Activated naive CD8-positive, alpha-beta T cell treated with anti-CD3 and anti-CD28 coated beads, Interleukin-2, amount 50 U/mL, for 24 hours (primary cell): ENCODE data around the gene WASF2.
"Not testable (repeated sequence)": the region's sequence is repeated elsewhere in the genome, so short reads cannot be mapped to it uniquely, and the experiment has no call there.

Experiments
- ATAC-seq: fragments of 150-1000 bp; cut with Tn5 transposase; one replicate; pipeline ENCODE4 v1.10.0; 2021
- DNase-seq: peaks from one replicate; pipeline ENCODE4 v3.0.0; 2021
- H3K27ac Mint-ChIP-seq: one replicate; pipeline ENCODE4 v1.8.0; 2021; ENCODE audit warnings: mild to moderate bottlenecking, mixed read lengths
- H3K27me3 Mint-ChIP-seq: one replicate; pipeline ENCODE4 v1.8.0; 2021; ENCODE audit warnings: mixed read lengths
- H3K36me3 Mint-ChIP-seq: one replicate; pipeline ENCODE4 v1.8.0; 2021; ENCODE audit warnings: low read depth, mixed read lengths
- H3K4me1 Mint-ChIP-seq: one replicate; pipeline ENCODE4 v1.8.0; 2021; ENCODE audit warnings: mixed read lengths
- H3K4me3 Mint-ChIP-seq: one replicate; pipeline ENCODE4 v1.8.0; 2021; ENCODE audit warnings: mild to moderate bottlenecking, moderate library complexity, mixed read lengths
- H3K9me3 Mint-ChIP-seq: one replicate; pipeline ENCODE4 v1.8.0; 2021; ENCODE audit warnings: mixed read lengths

The WASF2 gene

GRCh38 chr1:27489973-27490741, at the start of gene WASF2:
WASF2 (minus strand) TSS chr1:27490167; CDS start chr1:27428890, 61,277 bp downstream.
- H3K36me3 Mint-ChIP-seq = peaks cover 2% of the 10 kb centered on the region
- DNase-seq (peak; percentile 96), ATAC-seq (peak; percentile 96)
- peak within 1 kb of the TSS; percentile 99 for H3K27ac Mint-ChIP-seq
- H3K9me3 Mint-ChIP-seq = no peaks in the 10 kb centered on the region
- H3K27me3 Mint-ChIP-seq = no peaks in the 10 kb centered on the region
- H3K4me3 Mint-ChIP-seq = peak within 1 kb of the TSS; percentile 98
- H3K4me1 Mint-ChIP-seq = peaks cover 40% of the 10 kb centered on the region

- ATAC-seq (no peak), DNase-seq (no peak)
- H3K4me3 Mint-ChIP-seq = no peak overlapping the region
- H3K9me3 Mint-ChIP-seq = no peaks in the 10 kb centered on the region
- no peaks in the 10 kb centered on the region for H3K27me3 Mint-ChIP-seq
- peaks cover 1% of the 10 kb centered on the region for H3K36me3 Mint-ChIP-seq
- H3K27ac Mint-ChIP-seq = no peak overlapping the region
- H3K4me1 Mint-ChIP-seq = peaks cover 14% of the 10 kb centered on the region
These were observed 48.8 kb upstream of the WASF2 start for GRCh38 chr1:27538793-27539192.

- H3K9me3 Mint-ChIP-seq, H3K4me3 Mint-ChIP-seq, H3K27me3 Mint-ChIP-seq: not testable (repeated sequence)
These were observed 48.3 kb upstream of the WASF2 start for GRCh38 chr1:27538305-27538676.

GRCh38 chr1:27536767-27537166, 46.8 kb upstream of the WASF2 start:
- H3K9me3 Mint-ChIP-seq = no peaks in the 10 kb centered on the region
- DNase-seq (no peak), ATAC-seq (no peak)
- no peaks in the 10 kb centered on the region for H3K27me3 Mint-ChIP-seq
- no peak overlapping the region for H3K4me3 Mint-ChIP-seq
- peaks cover 8% of the 10 kb centered on the region for H3K4me1 Mint-ChIP-seq
- no peak overlapping the region for H3K27ac Mint-ChIP-seq
- H3K36me3 Mint-ChIP-seq = peaks cover 1% of the 10 kb centered on the region

More at GRCh38 chr1:27538305-27538676, 48.3 kb upstream of the WASF2 start:
- not testable (repeated sequence) for ATAC-seq, DNase-seq, H3K36me3 Mint-ChIP-seq, H3K27ac Mint-ChIP-seq
- peaks cover 12% of the 10 kb centered on the region for H3K4me1 Mint-ChIP-seq

GRCh38 chr1:27536010-27536757, 46.2 kb upstream of the WASF2 start:
- Mint-ChIP-seq H3K27me3 (no peaks in the 10 kb centered on the region), H3K4me3 (no peak overlapping the region), H3K4me1 (peaks cover 10% of the 10 kb centered on the region), H3K27ac (no peak overlapping the region), H3K36me3 (peaks cover 1% of the 10 kb centered on the region), H3K9me3 (no peaks in the 10 kb centered on the region)
- ATAC-seq (no peak), DNase-seq (no peak)

DNA sequence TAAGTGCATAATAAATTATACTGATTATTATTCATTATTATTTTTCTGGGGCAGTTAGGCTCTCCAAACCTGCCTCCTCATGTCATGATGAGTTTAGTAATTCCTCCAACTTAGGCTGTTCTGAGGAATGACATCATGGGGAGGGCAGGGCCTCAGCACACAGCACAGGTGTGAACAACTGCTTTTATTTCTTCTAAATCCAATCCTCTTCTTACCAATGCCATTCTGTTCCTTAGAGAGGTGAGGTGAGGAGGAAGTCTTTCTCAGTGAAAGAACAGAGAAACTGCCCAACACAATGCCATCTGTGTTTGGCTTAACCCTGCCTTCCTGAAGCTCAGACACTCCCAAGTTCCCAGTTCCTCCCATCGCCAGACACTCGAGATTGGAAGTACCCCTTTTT, 45.4 kb upstream of the WASF2 start:
- Mint-ChIP-seq H3K4me1 (peaks cover 10% of the 10 kb centered on the region), H3K4me3 (no peak overlapping the region), H3K36me3 (peaks cover 1% of the 10 kb centered on the region), H3K9me3 (no peaks in the 10 kb centered on the region), H3K27me3 (no peaks in the 10 kb centered on the region), H3K27ac (no peak overlapping the region)
- DNase-seq (no peak), ATAC-seq (no peak)

DNA sequence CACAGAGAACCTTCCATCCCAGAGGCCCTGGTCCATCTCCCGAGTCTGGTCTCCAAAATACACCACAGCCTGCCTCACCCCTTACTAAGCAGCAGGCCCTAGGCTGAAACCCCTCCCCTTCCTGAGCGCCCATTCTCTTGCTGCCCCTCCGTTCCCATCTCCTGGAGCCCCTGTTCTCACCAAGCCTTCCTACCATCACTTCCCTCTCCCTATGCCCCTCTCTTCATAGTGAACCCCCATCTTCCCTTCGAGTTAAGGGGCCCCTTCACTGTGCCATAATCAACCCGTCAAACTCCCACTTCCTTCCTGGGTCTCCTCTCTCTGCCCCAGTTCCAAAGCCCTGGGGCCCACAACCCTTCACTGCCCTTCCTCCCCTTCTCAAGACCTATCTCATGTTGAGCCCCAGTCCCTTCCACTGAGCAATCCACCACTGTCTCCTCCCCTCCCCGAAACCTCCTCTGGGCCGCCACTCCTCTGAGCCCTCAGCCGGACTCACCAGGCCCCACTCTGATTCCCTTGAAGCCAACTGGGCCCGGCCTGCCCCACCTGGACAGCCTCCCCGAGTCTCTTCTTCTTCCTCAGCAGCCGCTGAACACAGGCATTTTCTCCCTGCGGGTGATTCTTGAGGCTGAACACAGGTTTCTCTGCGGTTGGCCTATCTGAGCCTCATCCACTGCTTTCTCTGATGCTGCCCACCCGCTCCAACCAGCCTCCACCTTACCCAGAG, 42.2 kb upstream of the WASF2 start:
- Mint-ChIP-seq H3K4me3 (no peak overlapping the region), H3K4me1 (peaks cover 24% of the 10 kb centered on the region)

DNA sequence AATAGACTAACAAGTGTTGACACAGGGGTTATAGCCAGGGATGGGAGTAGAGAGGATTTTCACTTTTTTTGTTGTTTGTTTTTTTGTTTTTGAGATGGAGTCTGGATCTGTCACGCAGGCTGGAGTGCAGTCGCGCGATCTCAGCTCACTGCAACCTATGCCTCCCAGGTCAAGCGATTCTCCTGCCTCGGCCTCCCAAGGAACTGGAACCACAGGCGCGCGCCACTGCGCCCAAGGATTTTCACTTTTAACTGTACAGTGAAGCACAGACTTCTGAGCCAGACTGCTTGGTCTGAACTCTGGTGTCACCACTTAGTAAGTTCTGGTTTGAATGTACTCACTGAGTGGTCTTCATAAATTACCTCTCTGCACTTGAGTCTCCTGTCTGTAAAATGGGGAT, 40.2 kb upstream of the WASF2 start:
- DNase-seq = no peak
- no peak overlapping the region for H3K27ac Mint-ChIP-seq
- no peaks in the 10 kb centered on the region for H3K27me3 Mint-ChIP-seq
- peaks cover 43% of the 10 kb centered on the region for H3K4me1 Mint-ChIP-seq
- peaks cover 1% of the 10 kb centered on the region for H3K36me3 Mint-ChIP-seq
- H3K9me3 Mint-ChIP-seq = no peaks in the 10 kb centered on the region
- H3K4me3 Mint-ChIP-seq = no peak overlapping the region
- no peak for ATAC-seq

More for the DNA sequence above, 42.2 kb upstream of the WASF2 start:
- Mint-ChIP-seq H3K9me3 (no peaks in the 10 kb centered on the region), H3K27ac (no peak overlapping the region), H3K27me3 (no peaks in the 10 kb centered on the region), H3K36me3 (no peaks in the 10 kb centered on the region)
- ATAC-seq = no peak
- no peak for DNase-seq

DNA sequence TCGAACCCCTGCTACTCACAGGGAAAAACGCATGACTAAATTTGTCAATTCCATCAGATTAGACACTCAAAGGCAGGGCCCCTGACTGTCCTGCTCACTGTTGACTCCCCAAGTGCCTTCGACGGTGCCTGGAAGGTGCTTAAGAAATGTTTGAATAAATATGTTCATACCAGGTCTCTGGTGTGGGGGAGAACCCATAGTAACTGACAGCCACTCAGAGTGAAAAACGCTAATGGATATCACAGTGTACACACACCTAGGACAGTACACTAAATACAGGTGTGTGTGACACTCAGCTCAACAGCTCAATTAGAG, 39.7 kb upstream of the WASF2 start:
- peaks cover 48% of the 10 kb centered on the region for H3K4me1 Mint-ChIP-seq
- H3K36me3 Mint-ChIP-seq = peaks cover 1% of the 10 kb centered on the region
- ATAC-seq (no peak), DNase-seq (no peak)
- no peak overlapping the region for H3K27ac Mint-ChIP-seq
- H3K27me3 Mint-ChIP-seq = no peaks in the 10 kb centered on the region
- no peak overlapping the region for H3K4me3 Mint-ChIP-seq
- H3K9me3 Mint-ChIP-seq = no peaks in the 10 kb centered on the region

DNA sequence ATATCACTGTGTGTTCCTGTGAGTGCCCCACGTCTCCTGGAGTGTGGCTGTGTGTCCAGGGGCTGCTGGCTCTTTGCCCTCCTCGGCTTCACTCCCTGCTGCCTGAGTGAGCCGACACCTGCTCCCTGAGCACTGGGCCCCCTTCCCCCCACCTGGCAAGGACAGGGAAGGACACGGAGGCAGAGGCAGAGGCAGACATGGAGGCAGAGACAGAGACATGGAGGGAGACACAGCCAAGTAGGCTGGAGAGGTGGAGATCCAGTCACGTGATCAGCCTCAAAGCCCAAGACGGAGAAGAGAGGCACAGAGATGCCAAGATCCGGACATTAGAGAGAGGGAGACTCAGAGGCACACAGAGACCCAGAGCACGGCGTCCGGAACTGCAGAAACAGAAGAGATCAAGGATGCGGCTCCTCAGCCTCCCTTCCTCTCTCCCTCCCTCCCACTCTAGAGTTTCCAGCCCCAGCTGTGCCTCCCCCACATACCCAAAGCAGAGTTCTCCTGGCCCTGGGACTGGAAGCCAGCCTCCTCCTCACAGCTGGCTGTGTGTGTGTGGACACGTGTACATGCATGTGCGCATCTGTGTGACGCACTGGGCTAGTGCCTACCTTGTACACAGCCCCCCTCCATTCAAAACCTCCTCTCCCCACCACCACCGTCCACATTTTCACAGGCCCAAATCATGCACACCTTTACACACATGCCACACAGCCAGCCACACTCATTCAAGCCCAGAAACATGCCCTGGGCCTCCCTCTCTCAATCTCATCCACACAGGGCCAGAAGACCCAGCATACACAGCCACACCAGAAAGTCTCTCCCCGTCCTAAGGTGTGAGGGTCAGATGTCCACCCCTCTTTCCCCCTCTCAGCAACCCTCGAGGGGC, 39.1 kb upstream of the WASF2 start:
- Mint-ChIP-seq H3K9me3 (no peaks in the 10 kb centered on the region), H3K4me3 (peak overlapping the region; percentile 61), H3K27me3 (no peaks in the 10 kb centered on the region), H3K36me3 (peaks cover 3% of the 10 kb centered on the region), H3K27ac (peak overlapping the region; percentile 18), H3K4me1 (peaks cover 54% of the 10 kb centered on the region)
- no peak for DNase-seq
- no peak for ATAC-seq

- DNase-seq (peak; percentile 54), ATAC-seq (no peak)
- peak overlapping the region; percentile 61 for H3K4me3 Mint-ChIP-seq
- peaks cover 3% of the 10 kb centered on the region for H3K36me3 Mint-ChIP-seq
- peak overlapping the region; percentile 18 for H3K27ac Mint-ChIP-seq
- peaks cover 62% of the 10 kb centered on the region for H3K4me1 Mint-ChIP-seq
- H3K9me3 Mint-ChIP-seq = no peaks in the 10 kb centered on the region
- H3K27me3 Mint-ChIP-seq = no peaks in the 10 kb centered on the region
These were observed 38.2 kb upstream of the WASF2 start for GRCh38 chr1:27527890-27528817.

GRCh38 chr1:27527223-27527889, 37.4 kb upstream of the WASF2 start:
- Mint-ChIP-seq H3K9me3 (no peaks in the 10 kb centered on the region), H3K27me3 (no peaks in the 10 kb centered on the region), H3K4me3 (peak overlapping the region; percentile 45), H3K36me3 (peaks cover 3% of the 10 kb centered on the region), H3K27ac (no peak overlapping the region), H3K4me1 (peaks cover 67% of the 10 kb centered on the region)
- ATAC-seq = no peak
- DNase-seq = peak; percentile 35
